Kidney capillary endothelial cell (primary cell): ENCODE measurements around the gene COL8A1.
A peak's percentile ranks its signal among the peaks of the same experiment; 100 is the strongest.

Experiments used
- DNase-seq: peaks from one replicate; pipeline ENCODE4 v3.0.0-alpha.2; 2018; ENCODE audit warnings: low spot score

Gene COL8A1

DNA sequence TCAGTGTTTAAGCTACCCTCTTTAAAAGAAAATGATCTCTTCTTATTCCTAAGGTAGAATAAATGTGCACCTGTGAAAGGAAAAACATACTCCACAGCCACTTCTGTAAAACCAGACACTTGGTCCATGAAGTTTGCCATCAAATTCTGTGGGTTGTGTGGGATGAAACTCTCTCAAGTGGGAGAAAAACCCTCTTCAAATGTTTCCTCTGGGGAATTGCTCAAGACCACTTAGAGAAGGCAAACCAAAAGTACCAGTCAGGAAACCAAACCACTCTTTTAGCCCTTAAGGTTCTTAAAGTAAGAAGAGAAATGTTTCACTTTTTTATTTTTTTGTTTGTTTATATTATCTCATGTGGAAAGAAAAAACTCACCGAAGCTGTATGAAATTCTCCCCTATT, 1.2 kb downstream of the COL8A1 start:
- no peak for DNase-seq

DNA sequence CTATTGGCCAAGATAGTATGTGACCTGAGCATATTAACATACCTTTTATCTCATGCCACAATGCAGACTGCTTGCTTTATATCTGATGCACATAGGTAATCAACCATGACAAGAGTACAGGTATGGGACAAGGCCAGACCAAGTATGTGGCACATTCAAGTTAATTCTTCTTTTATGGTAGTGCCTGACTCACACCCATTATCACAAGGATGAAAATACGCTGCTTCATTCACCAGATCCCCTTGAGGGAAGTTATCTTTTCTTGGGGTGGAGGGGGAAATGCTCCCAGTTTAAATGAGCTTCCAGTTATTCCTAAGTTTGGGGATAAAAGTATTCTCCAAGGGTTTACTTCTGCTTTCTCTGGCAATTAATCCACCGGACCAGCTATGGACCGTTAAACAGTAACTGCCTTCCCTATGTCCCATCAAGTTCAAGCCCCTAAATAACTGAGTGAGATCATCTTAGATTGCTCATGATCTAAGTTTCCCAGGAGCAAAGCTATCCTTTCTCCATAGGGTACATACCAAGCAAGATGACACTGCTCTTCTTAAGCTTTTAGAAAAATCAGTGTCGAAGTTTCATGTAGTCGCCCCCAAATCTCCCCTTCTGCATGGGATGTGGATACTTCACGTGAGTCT, 1.9 kb downstream of the COL8A1 start:
- DNase-seq, result no peak

DNA sequence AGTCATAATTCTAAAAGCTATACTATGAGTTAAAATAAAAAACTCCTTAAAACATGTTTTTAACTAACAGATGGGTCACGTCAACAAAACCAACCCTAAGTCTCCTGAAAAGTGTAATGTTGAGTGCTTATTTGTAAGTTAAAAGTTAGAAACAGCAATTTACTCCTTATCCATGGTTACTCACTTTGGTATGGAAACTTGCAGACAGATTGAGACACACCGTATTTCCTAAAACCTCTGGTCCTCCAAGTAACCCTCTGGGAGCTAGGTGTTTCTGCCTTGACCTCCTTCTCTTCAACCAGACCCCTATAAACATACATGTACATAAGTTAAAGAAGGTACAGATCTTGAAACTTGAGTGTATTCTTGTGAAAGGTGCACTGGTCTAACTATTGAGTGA, 3.1 kb downstream of the COL8A1 start:
- DNase-seq, result no peak

DNA sequence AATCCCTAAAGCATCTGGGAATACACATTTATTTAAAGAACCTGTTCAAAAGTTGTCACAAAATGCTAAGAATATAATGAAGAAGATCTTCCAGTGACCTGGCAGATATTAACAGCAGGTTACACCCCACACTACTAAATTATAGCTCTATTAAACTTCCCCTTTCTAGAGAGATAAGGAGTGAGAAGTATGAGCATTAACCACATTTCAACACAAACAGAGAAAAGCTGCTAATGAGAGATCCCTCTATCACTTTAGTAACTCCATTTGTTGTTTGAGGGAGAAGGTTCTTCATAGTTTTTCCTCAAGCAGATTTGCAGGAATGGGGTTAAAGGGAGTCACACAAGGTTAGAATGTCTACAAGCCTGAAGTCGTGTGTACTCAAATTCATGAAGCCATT, 3.6 kb downstream of the COL8A1 start:
- DNase-seq, result no peak

DNA sequence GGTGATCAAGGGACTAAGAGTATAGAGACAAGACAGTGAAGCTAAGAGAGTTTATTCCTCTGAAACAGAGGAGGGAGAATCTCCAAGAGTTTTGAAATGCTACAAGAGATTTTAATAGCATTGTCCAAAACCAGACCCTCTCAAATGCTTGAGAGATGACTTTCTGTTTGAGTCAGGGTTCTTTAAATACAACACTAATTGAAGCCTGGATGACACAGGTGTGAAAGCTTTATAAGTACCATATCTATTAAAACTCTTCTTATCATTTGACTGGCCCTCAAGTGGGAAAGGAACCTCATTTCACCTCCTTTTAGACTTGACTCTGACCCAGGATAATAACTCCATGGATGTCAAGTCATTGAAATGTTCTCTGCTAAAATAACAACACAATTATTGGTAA, 5.6 kb downstream of the COL8A1 start:
- no peak for DNase-seq

DNA sequence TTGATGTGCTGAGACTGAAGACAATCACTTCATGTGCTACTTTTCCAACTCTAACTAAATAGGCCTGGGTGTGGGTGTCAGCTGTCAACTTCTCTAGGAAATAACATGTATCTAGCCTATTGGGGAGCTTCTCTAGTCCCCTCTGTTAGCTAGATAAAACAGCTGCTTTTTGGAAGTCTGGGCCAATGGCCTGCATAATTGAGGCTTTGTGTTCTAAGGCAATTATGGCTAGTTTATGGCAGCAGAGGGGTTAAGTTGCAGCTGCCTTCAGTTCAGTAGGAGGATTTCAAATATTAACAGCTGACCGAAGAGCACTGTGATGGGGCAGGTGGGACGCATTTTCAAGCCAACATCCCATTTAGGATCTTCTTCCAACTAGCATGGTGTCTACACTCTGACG, 6.4 kb downstream of the COL8A1 start:
- DNase-seq, result no peak

DNA sequence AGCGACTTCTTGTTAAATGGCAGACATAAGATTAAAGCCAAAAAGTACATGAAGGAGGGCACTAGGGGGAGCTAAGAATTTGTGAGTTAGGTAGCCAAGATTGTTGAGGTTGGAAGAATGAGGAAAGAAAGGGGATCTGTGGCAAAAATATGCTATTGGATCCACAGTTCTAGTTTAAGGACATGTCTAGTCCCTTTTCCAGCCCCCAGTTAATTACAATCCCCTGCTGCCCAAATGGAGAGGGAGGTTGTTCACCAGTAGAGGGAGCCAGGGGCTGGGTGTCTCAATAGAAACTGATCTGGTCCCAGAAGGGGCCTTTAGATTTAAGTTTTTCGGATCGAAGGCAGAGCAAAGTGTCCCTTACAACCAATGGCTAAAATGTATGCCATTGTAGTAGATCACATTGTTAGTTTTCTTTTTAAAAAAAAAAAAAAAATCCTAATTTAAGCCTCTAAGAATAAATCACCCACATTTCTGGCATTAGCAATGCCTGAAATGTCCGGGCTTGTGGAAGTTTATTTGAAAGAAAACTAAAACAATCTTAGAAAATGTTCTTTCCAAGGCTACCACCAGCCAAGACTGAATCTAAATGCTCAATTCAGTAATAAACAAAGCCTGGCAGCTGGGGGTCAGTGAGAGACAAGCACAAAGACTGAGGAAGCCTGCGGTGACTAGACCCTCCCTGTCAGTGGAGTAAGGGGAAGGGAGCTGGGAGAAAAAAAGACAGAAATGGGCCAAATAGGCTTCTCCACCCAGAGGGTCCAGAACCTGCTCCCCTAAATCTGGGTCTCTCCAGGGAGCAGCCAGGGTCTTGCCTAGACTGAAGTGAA, 7.1 kb downstream of the COL8A1 start:
- DNase-seq, result no peak

DNA sequence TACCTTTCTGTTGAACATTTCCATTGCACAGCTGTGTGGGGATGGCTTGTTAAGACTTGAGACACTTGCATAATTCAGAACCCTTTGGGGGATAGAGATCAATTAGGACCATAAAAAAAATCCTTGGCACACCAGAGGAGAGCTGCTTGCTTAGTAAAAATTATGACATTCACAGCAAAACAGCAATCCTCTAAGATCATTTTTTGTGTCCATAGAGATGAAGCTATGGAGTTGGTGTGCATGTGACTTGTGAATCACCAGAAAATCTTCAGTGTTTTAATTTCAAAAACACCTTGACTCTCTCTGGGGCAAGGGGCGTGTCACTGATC, 7.7 kb downstream of the COL8A1 start:
- DNase-seq, result no peak

DNA sequence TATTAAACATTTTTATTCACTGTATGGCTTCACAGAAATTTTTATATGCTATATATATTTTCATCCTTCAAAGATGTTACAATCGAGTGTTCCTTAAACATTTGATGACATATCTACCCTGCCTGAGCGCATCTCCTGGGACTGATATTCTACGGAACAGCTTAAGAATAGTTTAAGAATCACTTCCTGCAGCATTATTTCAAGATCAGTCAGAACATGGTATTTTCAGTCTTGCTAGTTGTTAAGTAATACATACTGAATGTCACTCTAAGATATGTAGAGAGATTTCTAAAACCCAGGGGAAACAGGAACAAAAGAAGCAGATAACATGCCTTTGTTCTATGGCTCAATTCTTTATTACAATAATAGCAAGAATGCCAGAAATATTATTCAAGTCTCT, 8.7 kb downstream of the COL8A1 start:
- DNase-seq, result peak; percentile 26

DNA sequence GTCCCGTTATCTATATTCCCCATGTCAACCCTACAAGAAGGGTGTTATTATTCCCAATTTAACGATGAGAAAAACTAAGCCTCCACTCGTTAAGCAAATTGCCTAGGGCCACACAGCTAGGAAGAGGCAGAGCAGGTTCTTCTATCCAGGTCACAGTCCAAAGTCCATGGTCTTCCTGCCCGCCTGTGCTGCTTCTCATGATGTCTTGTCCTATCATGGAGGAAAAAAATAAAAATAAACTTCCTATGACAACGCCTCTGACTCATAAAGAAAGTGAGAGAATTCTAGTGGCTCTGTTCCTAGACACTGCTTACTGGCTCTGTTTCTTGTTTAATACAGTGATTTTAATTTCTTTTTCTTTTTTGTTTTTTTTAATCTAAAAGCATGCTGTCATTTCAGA, 9.7 kb downstream of the COL8A1 start:
- peak; percentile 65 for DNase-seq

DNA sequence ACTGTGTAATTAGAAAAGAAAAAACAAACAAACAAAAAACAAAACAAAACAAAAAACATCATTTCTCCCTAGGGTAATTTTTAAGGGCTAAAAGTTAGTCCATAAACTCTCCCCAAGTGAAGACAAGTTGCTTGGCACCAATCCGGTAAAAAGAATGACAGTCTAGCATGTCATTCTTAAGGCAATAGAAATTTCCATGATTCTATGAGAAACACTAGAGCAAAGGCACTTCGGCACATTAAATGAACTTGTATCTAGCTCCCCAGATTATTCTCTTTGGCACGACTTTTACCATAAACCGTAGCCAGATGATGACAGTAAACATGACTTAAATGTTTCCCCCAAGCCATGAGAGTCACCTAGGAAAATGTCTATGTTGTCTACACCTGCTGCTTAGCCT, 10.1 kb downstream of the COL8A1 start:
- DNase-seq, result no peak

DNA sequence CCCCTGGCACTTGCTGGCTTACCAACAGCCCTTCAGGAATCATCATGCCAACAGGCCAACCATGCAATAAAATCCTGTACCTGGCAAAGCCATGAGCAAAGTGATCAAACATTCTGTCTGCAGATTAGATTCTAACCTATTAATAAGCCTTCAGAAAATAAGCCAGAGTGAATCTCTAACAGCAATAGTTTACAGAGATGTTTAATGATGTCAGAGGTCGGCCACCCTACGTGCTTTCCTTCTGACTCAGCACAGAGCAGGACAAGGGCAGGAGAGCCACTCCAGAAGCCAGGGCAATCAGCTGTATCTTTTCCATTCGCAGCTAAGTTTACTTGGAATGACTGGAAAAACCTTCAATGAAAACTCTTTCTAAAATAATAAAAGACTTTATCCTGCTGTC, 13.1 kb downstream of the COL8A1 start:
- peak; percentile 63 for DNase-seq

DNA sequence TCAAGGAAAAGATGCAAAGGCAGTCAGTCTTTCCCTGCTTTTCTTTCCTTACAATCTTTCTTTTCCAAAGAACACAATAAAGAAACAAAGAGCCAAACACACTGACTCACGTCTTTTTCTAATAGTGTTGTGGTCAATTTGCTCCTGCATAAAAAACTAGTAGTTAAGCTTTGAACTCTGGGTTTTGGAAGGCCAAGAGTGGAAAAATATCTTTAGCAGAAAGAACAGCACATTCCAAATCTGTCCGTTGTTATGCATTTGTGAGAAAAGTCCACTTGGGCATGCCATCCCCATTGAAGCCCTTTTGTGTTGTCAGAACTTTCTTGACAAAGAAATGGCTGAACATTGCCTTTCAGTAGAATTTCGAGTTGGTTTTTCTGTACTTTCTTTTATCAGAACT, 18.2 kb downstream of the COL8A1 start:
- no peak for DNase-seq

DNA sequence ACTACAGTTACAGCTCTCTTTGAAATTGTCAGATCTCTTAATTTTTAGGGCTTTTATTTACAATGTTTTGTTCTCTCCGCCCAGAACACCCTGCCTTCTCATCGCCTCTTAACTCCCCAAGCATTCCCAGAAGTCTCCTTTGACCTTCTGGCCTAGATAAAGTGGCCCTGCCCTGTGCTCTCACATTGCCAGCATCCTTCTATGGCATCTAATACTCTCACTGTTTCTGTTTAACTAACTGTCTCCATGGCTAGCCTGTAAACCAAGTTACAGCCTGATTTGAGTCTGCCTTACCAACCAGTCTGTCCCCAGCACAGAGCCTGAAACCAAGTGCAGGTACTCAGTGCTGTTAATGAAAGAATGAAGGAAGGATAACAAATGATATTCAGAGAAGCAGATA, 19.9 kb downstream of the COL8A1 start:
- DNase-seq, result no peak

DNA sequence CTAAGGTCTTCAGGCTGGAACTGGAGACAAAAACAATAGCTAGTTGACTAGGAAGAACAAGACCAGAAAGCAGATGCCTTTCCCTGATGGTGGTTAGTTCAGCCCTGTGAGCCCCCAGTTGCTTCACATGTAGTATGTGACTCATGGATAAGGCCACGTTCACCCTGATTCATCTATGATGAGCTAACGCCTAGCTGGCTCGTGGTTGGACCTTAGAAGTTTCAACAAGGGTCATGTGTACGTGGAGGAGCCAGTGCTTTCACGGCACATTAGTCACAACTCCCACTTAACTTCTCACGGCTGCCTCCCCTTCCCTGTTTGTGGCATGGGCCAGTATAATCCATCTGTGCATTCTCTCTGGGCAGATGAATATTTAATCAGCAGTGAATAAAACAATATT, 20.6 kb downstream of the COL8A1 start:
- no peak for DNase-seq

DNA sequence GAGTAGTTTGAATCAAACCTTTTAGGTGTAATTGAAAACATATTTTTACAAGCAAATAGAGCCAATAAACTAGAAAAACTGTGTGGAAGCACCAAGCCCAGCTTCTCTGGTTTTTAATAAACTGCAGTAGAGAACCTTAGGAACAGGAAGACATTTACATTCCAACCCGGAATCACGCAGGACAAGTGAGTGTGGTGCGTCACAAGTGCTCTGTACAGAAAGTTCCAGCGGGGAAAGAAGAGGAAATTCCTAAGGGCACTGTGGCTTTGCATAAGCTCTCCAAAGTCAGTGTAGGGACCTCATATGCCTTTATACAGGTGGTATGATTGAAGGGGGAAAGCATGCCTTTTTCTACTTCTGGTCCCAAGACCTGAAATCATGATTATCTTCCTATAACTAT, 21.6 kb downstream of the COL8A1 start:
- no peak for DNase-seq

DNA sequence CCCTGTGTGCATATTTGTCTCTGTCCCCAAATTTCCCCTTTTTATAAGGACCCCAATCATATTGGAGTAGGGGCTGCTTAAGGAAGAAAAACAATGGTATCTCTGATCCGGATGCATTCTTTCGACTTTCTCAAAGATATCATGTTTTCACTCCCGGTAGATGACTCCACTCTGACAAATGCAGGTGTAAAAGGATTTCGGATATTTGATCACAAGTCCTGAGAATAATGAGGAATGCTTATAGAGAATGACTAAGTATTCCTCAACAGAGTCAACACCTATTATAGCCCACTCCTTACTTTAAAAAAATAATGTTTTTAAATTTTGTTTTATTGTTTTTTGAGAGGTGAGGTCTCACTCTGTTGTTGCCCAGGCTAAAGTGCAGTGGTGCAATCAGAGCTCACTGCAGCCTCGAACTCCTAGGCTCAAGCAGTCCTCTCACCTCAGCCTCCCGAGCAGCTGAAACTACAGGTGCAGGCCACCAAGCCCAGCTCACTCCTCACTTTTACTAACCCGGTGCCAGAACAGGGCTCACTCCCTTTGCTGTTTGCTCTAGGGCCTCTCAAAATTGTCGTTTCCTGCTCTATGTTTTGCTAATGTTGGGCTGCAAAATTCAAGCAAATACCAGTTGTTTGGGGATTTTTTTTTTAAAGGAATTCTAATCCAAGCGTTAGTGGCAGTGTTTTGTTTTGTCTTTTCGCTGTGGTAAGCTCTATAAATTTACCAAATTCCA, 24.6 kb downstream of the COL8A1 start:
- DNase-seq, result no peak

DNA sequence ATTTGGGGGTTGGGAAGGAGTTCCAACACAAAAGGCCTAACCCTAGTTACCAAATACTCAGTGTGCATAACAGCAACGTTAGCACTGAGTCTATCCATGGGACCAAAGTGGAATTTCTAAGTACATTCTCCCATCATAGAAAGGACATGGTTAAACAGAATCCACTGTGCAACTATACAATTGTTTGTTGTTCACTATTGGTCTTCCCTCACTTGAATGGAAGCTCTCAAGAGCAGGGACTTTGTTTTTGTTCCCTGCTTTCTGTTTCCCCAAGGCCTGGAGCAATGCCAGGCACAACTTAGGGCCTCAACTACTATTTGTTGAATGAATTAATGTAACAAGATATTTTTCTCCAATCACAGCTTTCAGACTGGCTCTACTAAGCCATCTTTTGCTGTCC, 25.6 kb downstream of the COL8A1 start:
- no peak for DNase-seq

DNA sequence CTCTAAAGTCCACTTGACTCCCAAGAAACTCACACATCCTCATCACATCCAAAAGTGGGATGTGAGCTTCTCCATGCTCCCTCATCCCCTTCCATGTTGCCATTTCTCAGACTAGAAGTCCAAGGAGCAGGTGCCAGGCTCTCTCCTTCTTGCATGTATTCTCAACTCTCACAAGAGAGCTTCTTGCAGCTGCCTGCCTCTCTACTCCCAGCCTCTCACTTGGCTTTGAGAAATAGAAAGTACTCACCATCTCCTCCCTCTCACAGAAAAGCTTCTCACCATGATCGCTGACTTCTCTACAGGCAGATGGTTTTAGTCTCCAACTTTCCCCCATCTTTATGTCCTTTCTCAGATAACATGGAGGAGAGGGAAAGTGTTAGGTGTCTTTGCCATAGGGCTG, 26.6 kb downstream of the COL8A1 start:
- DNase-seq, result no peak

DNA sequence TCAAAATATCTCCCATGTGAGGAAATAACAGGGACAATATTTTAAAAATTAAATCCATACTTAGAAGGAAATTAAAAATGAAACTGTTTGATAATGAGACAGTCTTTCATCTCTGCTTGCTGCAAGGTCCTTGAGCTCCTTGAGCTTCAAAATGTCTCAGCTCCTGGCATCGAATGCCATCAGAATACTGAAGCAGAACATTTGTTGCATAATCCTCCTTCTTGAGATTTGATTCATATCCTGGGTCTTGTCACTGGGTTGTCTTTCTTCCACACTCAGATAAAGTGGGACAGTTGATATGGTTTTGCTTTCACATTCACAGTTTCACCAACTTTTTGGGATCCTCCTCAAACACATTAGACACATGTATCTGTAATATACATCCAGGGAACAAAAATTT, 27.8 kb downstream of the COL8A1 start:
- no peak for DNase-seq

DNA sequence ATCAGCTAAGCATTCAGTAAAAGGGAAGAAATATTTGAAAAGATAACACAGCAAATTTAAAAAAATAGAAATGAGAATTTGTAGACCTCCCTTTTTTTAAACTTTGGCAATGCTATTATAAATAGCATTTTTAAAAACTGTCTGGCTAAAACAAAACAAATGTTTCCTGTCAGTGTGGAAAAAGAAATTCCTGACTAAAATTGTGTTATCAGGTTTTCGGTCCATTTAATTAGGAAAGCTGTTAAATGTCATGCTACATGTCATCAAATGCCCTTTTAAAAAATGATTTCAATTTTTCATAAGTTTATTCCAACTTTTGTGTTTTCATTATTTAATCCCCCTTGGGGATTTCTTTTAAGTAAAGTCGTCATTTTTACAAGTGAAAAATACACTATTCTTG, 29.6 kb downstream of the COL8A1 start:
- no peak for DNase-seq

DNA sequence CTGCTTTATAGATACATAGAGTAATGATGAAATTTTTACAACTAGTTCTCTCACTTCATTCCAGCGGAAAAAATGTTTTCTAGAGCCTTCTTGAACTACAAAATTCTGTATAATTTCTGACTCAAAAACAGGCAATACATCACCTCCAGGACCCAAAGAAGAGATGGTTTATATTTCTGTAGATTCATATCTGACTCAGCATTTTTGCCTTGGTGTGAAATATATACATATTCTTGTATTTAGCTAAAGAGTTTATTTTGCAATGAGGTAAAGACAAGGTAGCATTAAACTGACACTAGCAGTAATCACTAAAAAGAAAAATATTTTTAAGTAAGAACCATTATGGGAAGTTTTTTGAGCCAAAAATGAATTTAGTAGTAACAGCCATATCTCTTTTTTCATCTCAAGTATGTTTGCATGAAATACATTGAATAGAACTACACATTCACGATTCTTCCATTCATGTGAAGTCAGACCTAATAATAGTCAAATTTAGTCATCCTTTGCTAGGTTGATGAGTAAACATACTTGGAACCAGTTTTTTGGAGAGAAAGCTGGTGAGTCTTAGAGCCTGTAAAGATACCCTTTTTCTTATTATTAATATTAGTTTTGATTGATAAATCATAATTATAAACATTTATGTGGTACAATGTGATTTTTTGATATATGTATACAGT, 31.6 kb downstream of the COL8A1 start:
- no peak for DNase-seq

DNA sequence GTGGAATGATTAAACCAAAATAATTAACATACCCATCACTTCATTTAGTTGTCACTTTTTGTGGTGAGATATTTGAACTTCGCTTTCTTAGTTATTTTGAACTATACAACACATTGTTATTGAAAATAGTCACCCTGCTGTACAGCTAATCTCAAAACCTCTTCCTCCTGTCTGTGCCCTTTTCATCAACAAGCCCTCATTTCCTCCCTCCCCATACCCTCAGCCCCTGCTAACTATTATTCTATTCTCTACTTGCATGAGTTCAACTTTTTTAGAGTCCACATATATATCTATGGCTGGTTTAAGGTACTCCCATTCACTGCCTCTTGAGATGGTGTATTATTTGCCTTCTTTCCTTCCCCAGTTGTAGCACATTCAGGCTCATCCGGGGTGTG, 32.2 kb downstream of the COL8A1 start:
- DNase-seq, result no peak
